AG10803 (cell line): ENCODE results near the gene CDH8.
"Not testable (repeated sequence)": the region's sequence is repeated elsewhere in the genome, so short reads cannot be mapped to it uniquely, and the experiment has no call there.

Experiments
- DNase-seq: peaks from one replicate; pipeline ENCODE4 v3.0.0; 2010; ENCODE audit warnings: low read depth
- H3K4me3 ChIP-seq: 2 replicates; pipeline ENCODE4 v1.5.1; 2011; ENCODE audit warnings: mild to moderate bottlenecking, low read length, control low read depth
- TF ChIP-seq, protein P1 (sequence below): conservative IDR thresholded peaks from 2 replicates; pipeline ENCODE4 v1.5.1; 2011; ENCODE audit warnings: mild to moderate bottlenecking, low read length, control low read depth, inconsistent platforms

Gene CDH8

DNA sequence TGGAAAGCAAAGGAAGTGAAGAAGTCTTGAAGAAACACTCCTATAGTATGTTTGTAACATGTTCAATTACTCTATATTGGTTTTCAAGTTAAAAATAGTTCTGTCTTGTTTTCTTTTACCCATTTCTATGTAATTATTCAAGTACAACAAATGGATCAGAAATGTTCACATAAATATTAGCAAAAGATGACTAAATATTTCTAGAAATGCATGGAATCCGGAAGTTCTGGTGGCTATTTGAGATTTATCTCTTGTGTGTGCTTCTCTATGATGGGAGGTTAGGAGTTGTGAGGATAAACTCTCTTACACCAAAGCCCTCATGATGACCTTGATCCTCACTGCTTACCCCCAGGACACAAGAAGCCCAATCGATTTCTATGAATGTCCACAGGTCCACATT is 237.5 kb downstream of the CDH8 start:
- TF ChIP-seq, protein P1, sequence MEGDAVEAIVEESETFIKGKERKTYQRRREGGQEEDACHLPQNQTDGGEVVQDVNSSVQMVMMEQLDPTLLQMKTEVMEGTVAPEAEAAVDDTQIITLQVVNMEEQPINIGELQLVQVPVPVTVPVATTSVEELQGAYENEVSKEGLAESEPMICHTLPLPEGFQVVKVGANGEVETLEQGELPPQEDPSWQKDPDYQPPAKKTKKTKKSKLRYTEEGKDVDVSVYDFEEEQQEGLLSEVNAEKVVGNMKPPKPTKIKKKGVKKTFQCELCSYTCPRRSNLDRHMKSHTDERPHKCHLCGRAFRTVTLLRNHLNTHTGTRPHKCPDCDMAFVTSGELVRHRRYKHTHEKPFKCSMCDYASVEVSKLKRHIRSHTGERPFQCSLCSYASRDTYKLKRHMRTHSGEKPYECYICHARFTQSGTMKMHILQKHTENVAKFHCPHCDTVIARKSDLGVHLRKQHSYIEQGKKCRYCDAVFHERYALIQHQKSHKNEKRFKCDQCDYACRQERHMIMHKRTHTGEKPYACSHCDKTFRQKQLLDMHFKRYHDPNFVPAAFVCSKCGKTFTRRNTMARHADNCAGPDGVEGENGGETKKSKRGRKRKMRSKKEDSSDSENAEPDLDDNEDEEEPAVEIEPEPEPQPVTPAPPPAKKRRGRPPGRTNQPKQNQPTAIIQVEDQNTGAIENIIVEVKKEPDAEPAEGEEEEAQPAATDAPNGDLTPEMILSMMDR: no peak
- no peak overlapping the region for H3K4me3 ChIP-seq
- no peak for DNase-seq

DNA sequence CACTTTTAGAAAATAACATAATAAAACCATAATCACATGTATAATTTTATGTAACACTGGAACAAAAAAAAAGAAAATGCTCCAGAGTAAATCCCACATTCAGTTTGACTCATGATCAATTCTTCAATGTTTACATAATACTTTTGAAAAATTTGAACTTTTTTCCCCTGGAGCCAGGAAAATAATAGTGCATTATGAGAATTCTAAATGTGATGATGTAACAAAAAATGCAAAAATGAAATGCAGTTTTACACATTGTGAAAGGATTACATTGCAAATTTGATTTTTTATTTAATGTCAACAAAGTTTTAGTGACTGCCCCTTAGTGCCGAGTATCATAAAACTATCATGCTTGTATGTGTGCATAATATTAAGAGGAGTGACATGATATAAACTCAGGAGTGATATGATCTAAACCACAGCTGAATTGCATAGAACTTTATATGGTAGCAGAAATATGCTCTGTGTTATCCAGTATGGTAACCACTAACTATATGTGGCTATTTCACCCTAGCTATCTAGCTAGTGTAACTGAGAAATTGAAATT is 238.2 kb downstream of the CDH8 start:
- no peak for DNase-seq
- TF ChIP-seq, protein P1: no peak
- no peak overlapping the region for H3K4me3 ChIP-seq

DNA sequence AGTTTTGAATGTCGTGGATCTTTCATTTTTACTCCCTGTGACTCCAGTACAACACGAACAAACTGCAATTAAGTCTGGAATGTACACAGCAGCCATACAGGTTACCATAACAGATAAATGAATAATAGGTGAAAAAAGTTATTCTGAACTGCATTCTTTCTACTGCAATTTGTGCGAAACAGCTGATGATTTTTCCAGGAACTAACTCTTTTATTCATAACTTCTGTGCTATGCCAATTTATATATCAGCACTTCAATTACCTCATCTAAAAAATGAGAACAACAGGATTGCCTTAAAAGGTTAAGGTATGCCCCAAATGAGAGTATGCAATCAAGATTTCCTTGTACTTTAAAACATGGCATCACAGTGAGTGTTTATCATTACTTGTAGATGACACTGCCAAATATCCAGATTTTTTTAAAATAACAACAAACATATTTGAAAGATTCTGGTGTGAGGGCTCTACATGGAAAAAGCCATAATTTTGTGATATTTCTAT is 238.9 kb downstream of the CDH8 start:
- no peak for DNase-seq
- TF ChIP-seq, protein P1: no peak
- H3K4me3 ChIP-seq: no peak overlapping the region

DNA sequence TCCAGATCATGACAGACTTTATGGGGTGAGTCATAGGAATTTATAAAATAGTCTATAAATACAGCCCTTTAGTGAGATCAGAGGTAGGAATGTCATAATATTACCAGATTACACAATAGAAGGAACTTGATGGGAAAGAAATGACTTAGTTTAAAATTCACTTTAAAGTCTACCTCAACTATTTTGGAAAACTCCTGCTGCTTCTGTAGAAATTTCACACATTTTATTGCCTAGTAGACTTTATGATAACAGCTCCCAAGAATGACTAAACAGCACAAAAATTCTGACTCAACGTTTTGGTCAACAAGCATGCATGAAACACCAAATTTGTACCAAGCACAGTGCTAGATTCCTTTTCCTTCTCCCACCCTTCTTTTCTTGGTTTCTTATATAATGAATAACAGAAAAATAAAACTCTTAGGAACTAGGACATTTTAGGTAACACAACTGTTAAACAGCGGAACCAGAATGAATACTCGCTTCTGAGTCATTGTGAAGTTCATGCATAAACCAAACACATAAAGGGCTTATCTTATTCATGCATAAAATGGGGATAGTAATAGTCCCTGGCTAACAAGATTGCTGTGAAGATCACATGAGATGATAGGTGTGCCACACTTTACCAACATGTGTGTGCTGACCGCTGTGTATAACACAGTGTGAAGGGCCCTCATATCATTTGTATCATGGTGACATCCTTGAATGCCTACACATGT is 243.9 kb downstream of the CDH8 start:
- DNase-seq: peak; percentile 96
- TF ChIP-seq, protein P1: no peak
- no peak overlapping the region for H3K4me3 ChIP-seq

DNA sequence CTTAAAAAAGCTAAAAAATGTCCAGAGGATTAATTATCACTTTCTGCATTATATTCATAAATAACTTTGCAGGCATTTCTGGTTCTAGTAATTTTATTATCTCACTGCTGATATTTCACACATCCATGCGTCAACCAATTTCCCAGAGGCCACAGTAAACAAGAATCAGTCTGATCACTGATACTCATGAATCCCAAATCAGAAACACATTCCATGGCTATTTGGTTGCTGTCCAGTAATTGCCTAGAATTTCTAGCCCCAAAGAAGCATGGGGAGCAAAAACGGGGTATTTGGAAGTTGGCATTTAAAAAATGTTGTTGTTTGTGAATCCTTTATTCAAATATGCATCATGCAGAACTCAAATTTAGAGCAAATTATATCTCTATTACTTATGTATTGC is 244.8 kb downstream of the CDH8 start:
- TF ChIP-seq, protein P1: no peak
- H3K4me3 ChIP-seq: no peak overlapping the region
- DNase-seq: peak; percentile 62

DNA sequence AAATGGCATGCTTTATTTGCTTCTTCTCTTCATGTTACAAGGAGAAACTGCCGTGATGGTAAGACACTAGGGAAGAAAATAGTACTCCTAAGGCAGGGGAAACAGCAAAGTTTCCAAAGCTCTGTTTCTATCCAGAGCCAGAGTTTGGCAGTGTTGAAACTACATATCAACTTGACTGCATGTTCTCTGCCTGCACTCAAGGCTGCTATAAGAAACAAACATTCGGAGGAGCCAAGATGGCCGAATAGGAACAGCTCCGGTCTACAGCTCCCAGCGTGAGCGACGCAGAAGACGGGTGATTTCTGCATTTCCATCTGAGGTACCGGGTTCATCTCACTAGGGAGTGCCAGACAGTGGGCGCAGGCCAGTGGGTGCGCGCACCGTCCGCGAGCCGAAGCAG is 254.4 kb downstream of the CDH8 start:
- DNase-seq, H3K4me3 ChIP-seq: not testable (repeated sequence)

DNA sequence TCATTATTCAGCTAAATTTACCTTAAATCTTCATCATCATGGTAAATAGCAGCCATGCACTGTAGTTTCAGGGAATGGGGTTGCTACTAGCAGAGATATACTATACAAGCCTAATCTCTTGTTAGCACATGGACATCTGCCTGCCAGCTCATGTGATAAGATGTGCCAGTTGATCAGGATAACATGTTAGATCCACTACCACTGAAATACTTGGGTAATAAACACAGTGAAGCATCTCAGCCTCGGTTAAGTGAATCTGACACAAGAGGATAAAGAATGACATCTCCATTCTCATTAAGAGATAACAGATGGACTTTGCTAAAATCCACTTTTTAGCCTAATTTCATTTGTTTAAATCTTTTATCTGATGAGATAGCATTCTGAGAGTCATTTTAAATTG is 256.1 kb downstream of the CDH8 start:
- TF ChIP-seq, protein P1: no peak

More for the DNA sequence above, 256.1 kb downstream of the CDH8 start:
- H3K4me3 ChIP-seq: no peak overlapping the region
- DNase-seq: no peak
